Measurements from ENCODE around the gene SSH2. TPM values are rescaled to one million over a fixed set of nuclear protein-coding genes. Genes with fewer than 3 reads are reported as not detected.
A peak's percentile ranks its signal among the peaks of the same experiment; 100 is the strongest.

The SSH2 gene
- total RNA-seq, 1 experiment from 2014 or later, result 14.6 TPM

DNA sequence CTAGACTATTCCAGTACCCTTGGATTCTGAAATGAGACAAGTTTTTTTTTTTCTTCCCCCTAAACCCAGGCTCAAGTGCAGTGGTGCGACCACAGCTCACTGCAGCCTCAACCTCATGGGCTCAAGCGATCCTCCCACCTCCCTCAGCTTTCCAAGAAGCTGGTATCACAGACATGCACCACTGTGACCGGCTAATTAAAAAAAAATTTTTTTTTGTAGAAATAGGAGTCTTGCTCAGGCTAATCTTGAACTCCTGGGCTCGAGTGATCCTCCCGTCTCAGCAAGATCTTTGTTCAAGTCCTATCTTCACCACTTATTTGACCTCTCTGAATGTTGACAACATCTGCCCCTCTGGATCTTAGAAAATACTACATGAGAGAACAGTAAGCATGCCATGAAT is 280.7 kb downstream of the SSH2 start:
- H3K27ac Mint-ChIP-seq, result peak overlapping the region in 2 of 3 experiments; percentile 17 to 52; a peak in 3 of 7 replicates
- Histone ChIP-seq H3K9ac (ENCODE audit: extremely low read depth, insufficient read length, low read length) (no peak overlapping the region), H2BK5ac (ENCODE audit: insufficient read length, low read length) (no peak overlapping the region), H3K4me1 (ENCODE audit: insufficient read depth, low read length) (no peaks in the 10 kb centered on the region), H3K27me3 (ENCODE audit: insufficient read depth, low read length) (no peaks in the 10 kb centered on the region), H3K9me3 (ENCODE audit: control insufficient read depth, low read depth, low read length) (no peaks in the 10 kb centered on the region), H3K18ac (ENCODE audit: insufficient read length, low read depth, low read length) (no peak overlapping the region), H3K56ac (ENCODE audit: insufficient read length, low read depth, low read length) (no peak overlapping the region), H2BK15ac (ENCODE audit: low read depth, low read length) (no peak overlapping the region), H3K14ac (ENCODE audit: insufficient read depth, low read length) (no peak overlapping the region), H4K20me1 (ENCODE audit: control insufficient read depth, insufficient read depth, insufficient read length) (no peaks in the 10 kb centered on the region), H3K23me2 (ENCODE audit: insufficient read length, low read depth, low read length, poor library complexity, severe bottlenecking) (no peaks in the 10 kb centered on the region), H2AK5ac (ENCODE audit: insufficient read length, low read length) (no peak overlapping the region), H3K4ac (ENCODE audit: low read depth, low read length) (no peak overlapping the region), H2AFZ (ENCODE audit: low read length) (no peak overlapping the region), H3T11ph (ENCODE audit: low read length) (no peak overlapping the region), H3K4me2 (ENCODE audit: insufficient read depth, insufficient read length, low read length) (no peak overlapping the region), H4K5ac (ENCODE audit: insufficient read length, low read depth, low read length) (no peak overlapping the region), H3K79me2 (ENCODE audit: insufficient read depth, low read length) (no peaks in the 10 kb centered on the region), H2BK20ac (ENCODE audit: low read depth, low read length, poor library complexity, severe bottlenecking) (no peak overlapping the region), H3K79me1 (ENCODE audit: insufficient read depth, low read depth, low read length, poor library complexity, severe bottlenecking) (no peaks in the 10 kb centered on the region), H3K27ac (ENCODE audit: insufficient read length, low read depth, low read length) (no peak overlapping the region), H2BK120ac (ENCODE audit: low read depth, low read length, poor library complexity, severe bottlenecking) (no peak overlapping the region), H3K23ac (ENCODE audit: insufficient read length, low read depth, low read length) (no peak overlapping the region), H2BK12ac (ENCODE audit: insufficient read length, low read depth, low read length) (no peak overlapping the region), H4K91ac (ENCODE audit: insufficient read length, low read depth, low read length) (no peak overlapping the region), H4K8ac (replicated peaks; ENCODE audit: insufficient read length, low read depth, low read length) (no peak overlapping the region)
- H3K27me3 Mint-ChIP-seq (ENCODE audit: low read depth), result no peaks in the 10 kb centered on the region
- no peak overlapping the region for H3K4me3 Mint-ChIP-seq
- H3K4me1 Mint-ChIP-seq, result no peaks in the 10 kb centered on the region
- no peak for TF ChIP-seq CTCF (conservative IDR thresholded peaks at IDR 0.05)
- no peaks in the 10 kb centered on the region for H3K9me3 Mint-ChIP-seq
- H3K36me3 Mint-ChIP-seq (ENCODE audit: insufficient read depth in 1 of 3, low read depth in 3 of 3), result no peaks in the 10 kb centered on the region; a peak in 1 of 7 replicates
- WGBS (ENCODE audit: extremely low coverage, insufficient read length, low lambda C conversion rate), result no CpG with 5 or more reads among the region's 5 CpGs
- no peak for DNase-seq

All from H9 (cell line).